ENCODE data around the gene PTGFRN. TPM values are rescaled to one million over a fixed set of nuclear protein-coding genes. Genes with fewer than 3 reads are reported as not detected.

The PTGFRN gene
- total and polyA plus RNA-seq, 2 of the 8 experiments (the other 6 are each of a cell fraction or from before 2014, with no cell fraction given): 13.0 to 32.6 TPM

GRCh38 chr1:116887212-116887611 is 22.5 kb upstream of the PTGFRN start:
- ChIA-PET CTCF (ENCODE audit: partially characterized antibody) (interaction anchor here (1.1 to 3.8 kb wide), 4 partner anchors 11 to 123 kb away, joined by 3 to 16 read pairs (median 6); no protein-coding TSS in a partner anchor), POLR2A (ENCODE audit: partially characterized antibody) (no interaction called here)
- Histone ChIP-seq H3K23me2 (ENCODE audit: low read depth, low read length) (no peaks in the 10 kb centered on the region), H3K9me3 (ENCODE audit: insufficient read depth in 2 of 2, low read depth in 1 of 2, low read length in 1 of 2) (no peaks in the 10 kb centered on the region), H2BK120ac (replicated peaks; ENCODE audit: low read depth, low read length) (no peak overlapping the region), H2AFZ (ENCODE audit: low read length) (no peak overlapping the region), H2BK12ac (ENCODE audit: low read depth, low read length) (no peak overlapping the region), H3K27me3 (replicated peaks in 1 of 4; ENCODE audit: control insufficient read depth in 3 of 4, extremely low read depth in 1 of 4, insufficient read depth in 3 of 4, low read length in 3 of 4) (no peaks in the 10 kb centered on the region), H4K8ac (ENCODE audit: extremely low read depth, insufficient read depth, low read length) (no peak overlapping the region), H3K4ac (replicated peaks; ENCODE audit: insufficient read length, low read depth, low read length) (no peak overlapping the region), H2BK20ac (ENCODE audit: low read length) (no peak overlapping the region), H3K14ac (ENCODE audit: insufficient read length) (no peak overlapping the region), H3K9ac (replicated peaks in 1 of 4; ENCODE audit: extremely low read depth in 1 of 4, low read depth in 3 of 4, low read length in 3 of 4) (no peak overlapping the region), H3K4me3 (ENCODE audit: extremely low read depth in 1 of 4, insufficient read depth in 2 of 4, low read depth in 3 of 4, low read length in 4 of 4) (no peak overlapping the region), H3K23ac (ENCODE audit: insufficient read length) (no peak overlapping the region), H4K91ac (replicated peaks; ENCODE audit: insufficient read length, low read length) (no peak overlapping the region), H3K18ac (ENCODE audit: extremely low read depth, low read length) (no peak overlapping the region), H3K56ac (replicated peaks; ENCODE audit: insufficient read length, low read depth, low read length) (no peak overlapping the region), H3K4me2 (ENCODE audit: insufficient read depth in 1 of 2, low read depth in 2 of 2, low read length in 2 of 2) (no peak overlapping the region), H2BK5ac (ENCODE audit: low read depth, low read length) (no peak overlapping the region), H3K79me2 (ENCODE audit: control insufficient read depth in 1 of 2, insufficient read depth in 2 of 2, low read length in 2 of 2) (no peaks in the 10 kb centered on the region), H2AK5ac (ENCODE audit: low read depth, low read length) (no peak overlapping the region), H4K20me1 (replicated peaks in 1 of 2; ENCODE audit: control insufficient read depth in 1 of 2, insufficient read depth in 2 of 2, low read length in 2 of 2) (no peaks in the 10 kb centered on the region), H3K79me1 (ENCODE audit: low read depth, low read length) (no peaks in the 10 kb centered on the region), H2BK15ac (ENCODE audit: low read length) (no peak overlapping the region), H3K4me1 (replicated peaks in 1 of 4; ENCODE audit: control insufficient read depth in 3 of 4, insufficient read depth in 4 of 4, low read length in 3 of 4) (no peaks in the 10 kb centered on the region; a peak in 1 of 7 replicates), H3K36me3 (ENCODE audit: control insufficient read depth in 2 of 4, insufficient read depth in 4 of 4, low read length in 3 of 4) (no peaks in the 10 kb centered on the region), H3K27ac (ENCODE audit: low read depth, low read length) (no peak overlapping the region), H4K5ac (ENCODE audit: insufficient read length, low read depth, low read length) (no peak overlapping the region)
- 82 to 100% methylated on average over 1 to 3 of the region's 3 CpGs for WGBS, 2 experiments (ENCODE audit: extremely low coverage in 1 of 2, insufficient coverage in 1 of 2, insufficient read length in 1 of 2, insufficient replicate concordance in 2 of 2, low coverage in 1 of 2, low lambda C conversion rate in 2 of 2, missing lambda C conversion rate in 1 of 2)
- TF ChIP-seq TBP (IDR thresholded peaks at IDR 0.05; ENCODE audit: low read depth, low read length) (no peak), MAX (IDR thresholded peaks at IDR 0.05) (no peak)
- FAIRE-seq (no peak), DNase-seq (ENCODE audit: low read depth in 1 of 2, low spot score in 2 of 2) (no peak)

Measured in H1 (cell line).